OCI-LY3 (cell line): Measurements from ENCODE around the gene ZNF184.

Experiments
- H2AFZ ChIP-seq: fragments of 200-600, 300-600 bp; shearing (Covaris generic); 2 replicates; pipeline ENCODE4 v1.6.0; 2014; ENCODE audit warnings: antibody characterized with exemption, low read depth, low read length
- H3K27ac ChIP-seq: fragments of 200-600, 300-600 bp; sonication (generic); 2 replicates; pipeline ENCODE4 v1.5.1; 2014; ENCODE audit warnings: mild to moderate bottlenecking, low read length, moderate library complexity, mixed read lengths
- H3K27me3 ChIP-seq: fragments of 200-600, 300-600 bp; sonication (generic); 2 replicates; pipeline ENCODE4 v1.6.1; 2014; ENCODE audit warnings: low read depth, low read length, mixed read lengths
- H3K36me3 ChIP-seq: fragments of 200-600, 300-600 bp; sonication (generic); replicated peaks from 2 replicates; pipeline ENCODE3; 2014; ENCODE audit warnings: low read depth, low read length, mixed read lengths
- H3K4me1 ChIP-seq: fragments of 300-600, 200-600 bp; sonication (generic); 2 replicates; pipeline ENCODE4 v1.6.1; 2014; ENCODE audit warnings: low read length, mixed read lengths
- H3K4me2 ChIP-seq: fragments of 200-600, 300-600 bp; sonication (generic); 2 replicates; pipeline ENCODE4 v1.6.1; 2014; ENCODE audit warnings: low read length, mixed read lengths
- H3K4me3 ChIP-seq: fragments of 300-600, 200-600 bp; sonication (generic); 2 replicates; pipeline ENCODE4 v1.5.1; 2014; ENCODE audit warnings: antibody characterized with exemption, mild to moderate bottlenecking, low read length, moderate library complexity
- H3K79me2 ChIP-seq: fragments of 300-600, 200-600 bp; shearing (Covaris generic); 2 replicates; pipeline ENCODE4 v1.6.1; 2014; ENCODE audit warnings: mild to moderate bottlenecking, low read length, mixed read lengths
- H3K9ac ChIP-seq: fragments of 300-600, 200-600 bp; shearing (Covaris generic); 2 replicates; pipeline ENCODE4 v1.6.0; 2014; ENCODE audit warnings: mild to moderate bottlenecking, low read length, moderate library complexity
- H3K9me3 ChIP-seq: fragments of 200-600, 300-600 bp; shearing (Covaris generic); 2 replicates; pipeline ENCODE4 v1.6.1; 2014; ENCODE audit warnings: low read length, mixed read lengths; ENCODE audit not compliant: insufficient read depth
- H4K20me1 ChIP-seq: fragments of 200-600, 300-600 bp; sonication (generic); 2 replicates; pipeline ENCODE4 v1.6.1; 2016; ENCODE audit warnings: low read length, mixed read lengths; ENCODE audit not compliant: insufficient read depth
- EZH2phosphoT487 ChIP-seq: fragments of 200-600 bp; shearing (Covaris generic); IDR thresholded peaks from 2 replicates; pipeline ENCODE4 v1.6.1; 2018; ENCODE audit warnings: antibody characterized with exemption, mixed run types, low read depth
- TF ChIP-seq, protein P1 (sequence below): fragments of 200-600, 300-600 bp; sonication (generic); IDR thresholded peaks from 2 replicates; pipeline ENCODE4 v1.5.1; 2014; ENCODE audit warnings: antibody characterized with exemption, low read length, low read depth

The ZNF184 gene

DNA sequence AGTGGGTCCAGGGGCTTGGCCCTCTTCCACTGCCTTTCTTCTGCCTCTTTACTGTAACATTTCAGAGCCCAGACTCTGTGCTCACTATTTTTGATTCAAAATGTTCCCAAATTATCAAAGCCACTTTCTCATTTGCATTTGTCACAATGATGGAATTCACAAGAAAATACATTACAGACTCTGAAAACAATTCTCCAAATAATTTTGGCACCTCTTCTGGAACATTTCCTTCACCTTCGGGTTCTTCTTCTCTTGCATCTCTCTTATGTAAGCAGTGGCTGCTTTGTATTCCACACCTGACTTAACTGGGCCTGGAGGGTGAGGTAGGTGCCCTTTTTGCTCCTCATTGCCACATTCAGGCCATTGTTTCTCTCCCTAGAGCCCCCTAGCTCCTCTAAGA lies 30.0 kb downstream of the ZNF184 start:
- Histone ChIP-seq H3K27me3 (no peaks in the 10 kb centered on the region), H3K79me2 (no peaks in the 10 kb centered on the region), H4K20me1 (no peaks in the 10 kb centered on the region), H3K4me1 (no peaks in the 10 kb centered on the region), H3K36me3 (peaks cover 2% of the 10 kb centered on the region), H3K4me3 (no peak overlapping the region), H3K27ac (no peak overlapping the region), H3K9me3 (no peaks in the 10 kb centered on the region), H3K4me2 (no peak overlapping the region), H2AFZ (no peak overlapping the region), H3K9ac (no peak overlapping the region)
- TF ChIP-seq, protein P1, sequence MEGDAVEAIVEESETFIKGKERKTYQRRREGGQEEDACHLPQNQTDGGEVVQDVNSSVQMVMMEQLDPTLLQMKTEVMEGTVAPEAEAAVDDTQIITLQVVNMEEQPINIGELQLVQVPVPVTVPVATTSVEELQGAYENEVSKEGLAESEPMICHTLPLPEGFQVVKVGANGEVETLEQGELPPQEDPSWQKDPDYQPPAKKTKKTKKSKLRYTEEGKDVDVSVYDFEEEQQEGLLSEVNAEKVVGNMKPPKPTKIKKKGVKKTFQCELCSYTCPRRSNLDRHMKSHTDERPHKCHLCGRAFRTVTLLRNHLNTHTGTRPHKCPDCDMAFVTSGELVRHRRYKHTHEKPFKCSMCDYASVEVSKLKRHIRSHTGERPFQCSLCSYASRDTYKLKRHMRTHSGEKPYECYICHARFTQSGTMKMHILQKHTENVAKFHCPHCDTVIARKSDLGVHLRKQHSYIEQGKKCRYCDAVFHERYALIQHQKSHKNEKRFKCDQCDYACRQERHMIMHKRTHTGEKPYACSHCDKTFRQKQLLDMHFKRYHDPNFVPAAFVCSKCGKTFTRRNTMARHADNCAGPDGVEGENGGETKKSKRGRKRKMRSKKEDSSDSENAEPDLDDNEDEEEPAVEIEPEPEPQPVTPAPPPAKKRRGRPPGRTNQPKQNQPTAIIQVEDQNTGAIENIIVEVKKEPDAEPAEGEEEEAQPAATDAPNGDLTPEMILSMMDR: no peak
- TF ChIP-seq EZH2phosphoT487: no peak

DNA sequence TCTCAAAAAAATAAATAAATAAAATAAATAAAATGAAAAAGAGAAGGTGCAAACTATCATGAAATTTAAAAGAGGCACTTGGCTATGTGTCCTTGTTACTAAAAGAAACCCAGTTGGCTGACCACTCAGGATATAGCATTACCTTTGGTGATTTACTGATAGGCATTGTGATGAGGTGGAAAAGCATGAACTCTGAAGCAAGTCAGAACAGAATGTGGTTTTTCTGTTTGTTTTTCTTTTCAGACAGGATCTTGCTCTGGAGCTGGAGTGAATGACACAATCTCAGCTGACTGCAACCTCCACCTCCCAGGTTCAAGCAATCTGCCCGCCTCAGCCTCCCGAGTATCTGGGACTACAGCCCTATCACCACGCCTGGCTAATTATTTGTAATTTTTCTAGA lies 31.9 kb downstream of the ZNF184 start:
- no peak overlapping the region for H2AFZ ChIP-seq

DNA sequence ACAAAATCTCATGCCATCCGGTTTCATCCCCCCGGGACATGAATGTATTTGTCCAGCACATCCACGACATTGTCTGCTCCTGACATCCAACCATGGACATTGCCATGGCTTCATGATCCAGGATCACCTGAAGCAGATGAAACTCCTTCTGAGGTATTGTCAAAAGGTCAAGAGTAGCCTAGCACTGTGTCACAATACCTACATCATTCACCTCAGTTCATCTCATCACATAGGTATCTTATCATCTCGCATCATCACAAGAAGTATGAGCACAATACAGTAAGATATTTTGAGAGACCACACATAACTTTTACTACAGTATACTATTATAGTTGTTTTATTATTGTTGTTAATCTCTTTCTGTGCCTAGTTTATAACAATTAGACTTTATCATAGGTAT lies 33.5 kb downstream of the ZNF184 start:
- no peak overlapping the region for H3K9ac ChIP-seq
- no peak overlapping the region for H2AFZ ChIP-seq
- no peak overlapping the region for H3K4me3 ChIP-seq
- H3K36me3 ChIP-seq: no peaks in the 10 kb centered on the region
- no peaks in the 10 kb centered on the region for H3K9me3 ChIP-seq
- no peaks in the 10 kb centered on the region for H4K20me1 ChIP-seq
- H3K27ac ChIP-seq: no peak overlapping the region
- no peaks in the 10 kb centered on the region for H3K27me3 ChIP-seq
- no peaks in the 10 kb centered on the region for H3K79me2 ChIP-seq
- no peak for TF ChIP-seq EZH2phosphoT487
- no peak overlapping the region for H3K4me2 ChIP-seq
- no peaks in the 10 kb centered on the region for H3K4me1 ChIP-seq

More for the DNA sequence above, 31.9 kb downstream of the ZNF184 start:
- Histone ChIP-seq H3K4me1 (no peaks in the 10 kb centered on the region), H3K27me3 (no peaks in the 10 kb centered on the region), H3K4me2 (no peak overlapping the region), H3K36me3 (no peaks in the 10 kb centered on the region), H4K20me1 (no peaks in the 10 kb centered on the region), H3K9me3 (no peaks in the 10 kb centered on the region), H3K4me3 (no peak overlapping the region), H3K79me2 (no peaks in the 10 kb centered on the region), H3K27ac (no peak overlapping the region), H3K9ac (no peak overlapping the region)
- TF ChIP-seq EZH2phosphoT487: no peak
- TF ChIP-seq, protein P1: no peak

DNA sequence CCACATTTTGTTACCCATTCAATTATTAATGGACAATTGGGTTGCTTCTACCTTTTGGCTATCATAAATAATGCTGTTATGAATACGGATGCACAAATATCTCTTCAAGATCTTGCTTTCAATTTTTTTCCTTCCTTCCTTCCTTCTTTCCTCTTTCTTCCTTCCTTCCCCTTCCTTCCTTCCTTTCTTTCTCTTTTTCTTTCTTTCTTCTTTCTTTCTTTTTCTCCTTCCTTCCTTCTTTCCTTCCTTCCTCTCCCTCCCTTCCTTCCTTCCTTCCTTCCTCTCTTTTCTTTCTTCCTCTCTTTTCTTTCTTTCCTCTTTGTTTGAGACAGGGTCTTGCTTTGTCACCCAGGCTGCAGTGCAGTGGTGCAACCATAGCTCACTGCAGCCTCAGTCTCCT lies 39.2 kb downstream of the ZNF184 start:
- Histone ChIP-seq H2AFZ (no peak overlapping the region), H4K20me1 (no peaks in the 10 kb centered on the region), H3K27ac (no peak overlapping the region), H3K27me3 (no peaks in the 10 kb centered on the region), H3K4me2 (no peak overlapping the region), H3K4me3 (no peak overlapping the region), H3K4me1 (no peaks in the 10 kb centered on the region), H3K9me3 (no peaks in the 10 kb centered on the region), H3K9ac (no peak overlapping the region), H3K79me2 (no peaks in the 10 kb centered on the region), H3K36me3 (no peaks in the 10 kb centered on the region)
- TF ChIP-seq, protein P1: no peak
- TF ChIP-seq EZH2phosphoT487: no peak

DNA sequence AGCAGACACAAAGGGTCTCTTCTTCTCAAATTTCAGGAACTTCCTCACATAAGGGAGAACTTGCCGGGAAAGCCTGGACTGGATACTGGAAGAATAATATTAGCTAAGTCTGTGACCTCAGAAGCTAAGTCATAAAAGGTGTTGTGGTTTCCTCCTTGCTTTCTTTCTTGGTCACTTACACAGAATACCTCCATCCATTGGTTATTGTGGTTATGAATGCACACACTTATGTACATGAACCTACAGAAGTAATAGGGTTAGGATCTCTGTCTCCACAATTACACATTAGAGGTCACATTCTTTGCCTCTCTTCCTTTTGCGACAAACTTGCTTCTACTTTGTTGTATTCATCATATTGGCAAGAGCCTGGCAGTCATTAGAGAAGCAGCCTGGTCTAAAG lies 43.9 kb downstream of the ZNF184 start:
- H3K4me3 ChIP-seq: no peak overlapping the region
- no peaks in the 10 kb centered on the region for H3K79me2 ChIP-seq
- H3K36me3 ChIP-seq: no peaks in the 10 kb centered on the region
- no peak for TF ChIP-seq EZH2phosphoT487
- TF ChIP-seq, protein P1: no peak
- H3K9ac ChIP-seq: no peak overlapping the region
- no peaks in the 10 kb centered on the region for H3K27me3 ChIP-seq
- H3K9me3 ChIP-seq: no peaks in the 10 kb centered on the region
- H3K4me1 ChIP-seq: no peaks in the 10 kb centered on the region
- no peak overlapping the region for H2AFZ ChIP-seq
- no peak overlapping the region for H3K27ac ChIP-seq
- no peak overlapping the region for H3K4me2 ChIP-seq
- no peaks in the 10 kb centered on the region for H4K20me1 ChIP-seq
